ENCODE data around the gene SOBP. TPM values are rescaled to one million over a fixed set of nuclear protein-coding genes. Genes with fewer than 3 reads are reported as not detected.
A peak's percentile ranks its signal among the peaks of the same experiment; 100 is the strongest.

The SOBP gene
- total and polyA plus RNA-seq, 2 donors (not counting 1 experiment from before 2014, with no cell fraction given), result 2.7 to 6.3 TPM

DNA sequence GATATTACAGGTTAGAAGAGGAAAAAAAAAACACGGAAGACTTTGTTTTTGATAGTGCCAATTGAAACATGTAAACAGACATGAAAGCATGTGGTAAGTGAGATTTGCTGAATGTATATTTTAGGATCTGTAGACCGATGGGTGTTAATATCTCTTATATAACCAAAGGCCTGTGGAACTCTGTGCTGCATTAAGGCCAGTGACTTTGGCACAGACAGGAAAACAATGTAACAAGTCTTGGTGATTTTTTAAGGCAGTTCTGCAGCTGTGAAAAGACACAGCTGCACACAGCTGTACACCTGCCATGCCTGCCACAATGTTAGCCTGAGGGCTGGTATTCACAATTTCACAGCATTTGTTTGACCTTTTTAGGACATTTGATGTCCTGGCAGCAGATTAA is 6.1 kb downstream of the SOBP start:
- H4K20me1 ChIP-seq (ENCODE audit: control insufficient read depth, extremely low read depth, insufficient read depth, low read length), result no peaks in the 10 kb centered on the region
- H3K4me3 ChIP-seq (replicated peaks in 1 of 4; ENCODE audit: control extremely low read depth in 1 of 4, insufficient read depth in 1 of 4, low read depth in 3 of 4, low read length in 4 of 4), result peak overlapping the region in 1 of 4 experiments; percentile 42
- no peaks in the 10 kb centered on the region for H3K9me3 ChIP-seq (ENCODE audit: control insufficient read depth, insufficient read depth, low read depth, low read length)
- no peak overlapping the region for H2AFZ ChIP-seq (ENCODE audit: low read length)
- DNase-seq (ENCODE audit: low read depth in 2 of 2), result no peak
- peak overlapping the region; percentile 92 for H3K4me2 ChIP-seq (ENCODE audit: extremely low read depth, insufficient read depth, low read length)
- no peaks in the 10 kb centered on the region for H3K36me3 ChIP-seq (ENCODE audit: control insufficient read depth, insufficient read depth, low read length)
- H3K27me3 ChIP-seq (ENCODE audit: control insufficient read depth, insufficient read depth, low read length), result no peaks in the 10 kb centered on the region
- H3K79me2 ChIP-seq (ENCODE audit: control insufficient read depth, insufficient read depth, low read length), result peaks cover 61% of the 10 kb centered on the region
- no peak overlapping the region for H3K27ac ChIP-seq (ENCODE audit: insufficient read depth, low read length)
- TF ChIP-seq, protein P1, sequence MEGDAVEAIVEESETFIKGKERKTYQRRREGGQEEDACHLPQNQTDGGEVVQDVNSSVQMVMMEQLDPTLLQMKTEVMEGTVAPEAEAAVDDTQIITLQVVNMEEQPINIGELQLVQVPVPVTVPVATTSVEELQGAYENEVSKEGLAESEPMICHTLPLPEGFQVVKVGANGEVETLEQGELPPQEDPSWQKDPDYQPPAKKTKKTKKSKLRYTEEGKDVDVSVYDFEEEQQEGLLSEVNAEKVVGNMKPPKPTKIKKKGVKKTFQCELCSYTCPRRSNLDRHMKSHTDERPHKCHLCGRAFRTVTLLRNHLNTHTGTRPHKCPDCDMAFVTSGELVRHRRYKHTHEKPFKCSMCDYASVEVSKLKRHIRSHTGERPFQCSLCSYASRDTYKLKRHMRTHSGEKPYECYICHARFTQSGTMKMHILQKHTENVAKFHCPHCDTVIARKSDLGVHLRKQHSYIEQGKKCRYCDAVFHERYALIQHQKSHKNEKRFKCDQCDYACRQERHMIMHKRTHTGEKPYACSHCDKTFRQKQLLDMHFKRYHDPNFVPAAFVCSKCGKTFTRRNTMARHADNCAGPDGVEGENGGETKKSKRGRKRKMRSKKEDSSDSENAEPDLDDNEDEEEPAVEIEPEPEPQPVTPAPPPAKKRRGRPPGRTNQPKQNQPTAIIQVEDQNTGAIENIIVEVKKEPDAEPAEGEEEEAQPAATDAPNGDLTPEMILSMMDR (conservative IDR thresholded peaks at IDR 0.05 in 1 of 2, IDR thresholded peaks at IDR 0.05 in 1 of 2; ENCODE audit: low read depth in 1 of 2, low read length in 2 of 2), result no peak
- no peak for TF ChIP-seq EZH2 (IDR thresholded peaks at IDR 0.05; ENCODE audit: low read length, missing control alignments)
- no peak overlapping the region for H3K9ac ChIP-seq (ENCODE audit: insufficient read depth, low read length)
- peaks cover 19% of the 10 kb centered on the region for H3K4me1 ChIP-seq (ENCODE audit: control insufficient read depth, extremely low read depth, insufficient read depth, low read length)

DNA sequence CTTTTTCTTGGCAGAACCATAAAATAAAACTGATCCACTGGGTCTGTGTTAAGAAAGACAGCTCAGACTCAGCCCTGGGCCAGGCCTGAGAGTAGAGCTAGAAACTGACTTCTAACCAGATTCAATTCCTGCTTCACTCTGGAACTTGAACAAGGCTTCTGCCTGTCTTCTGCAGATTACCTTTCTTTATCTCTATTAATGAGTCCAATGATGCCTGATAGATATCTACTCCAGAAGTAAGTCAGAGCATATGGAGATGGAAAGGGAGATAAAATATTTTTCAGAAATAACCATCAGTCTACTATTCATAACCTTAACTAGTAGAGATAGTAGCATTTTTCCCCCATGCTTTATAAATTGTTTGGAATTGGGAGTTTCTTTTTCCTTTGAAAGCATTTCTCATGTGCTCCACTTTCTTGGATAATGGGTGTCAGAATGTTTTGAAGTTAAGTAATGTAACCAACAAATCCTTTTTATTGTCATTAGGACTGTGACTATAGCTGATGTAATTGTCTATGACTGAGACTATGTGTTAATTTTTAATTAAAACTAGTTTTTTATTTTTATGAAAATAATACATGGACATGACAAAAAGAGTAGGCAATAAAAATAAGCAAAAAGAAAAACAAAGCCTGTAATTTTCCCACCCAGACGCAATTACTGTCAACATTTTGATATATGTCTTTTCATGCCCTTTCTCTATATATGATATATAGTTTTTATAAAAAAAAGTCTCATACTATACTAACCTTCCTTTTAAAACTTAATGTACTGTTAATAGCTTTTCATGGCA is 7.2 kb downstream of the SOBP start:
- no peak overlapping the region for H3K4me2 ChIP-seq (ENCODE audit: extremely low read depth, insufficient read depth, low read length)
- DNase-seq (ENCODE audit: low read depth in 2 of 2), result no peak
- H3K4me1 ChIP-seq (ENCODE audit: control insufficient read depth, extremely low read depth, insufficient read depth, low read length), result peaks cover 19% of the 10 kb centered on the region
- H3K4me3 ChIP-seq (replicated peaks in 1 of 4; ENCODE audit: control extremely low read depth in 1 of 4, insufficient read depth in 1 of 4, low read depth in 3 of 4, low read length in 4 of 4), result no peak overlapping the region
- H3K9me3 ChIP-seq (ENCODE audit: control insufficient read depth, insufficient read depth, low read depth, low read length), result no peaks in the 10 kb centered on the region
- H2AFZ ChIP-seq (ENCODE audit: low read length), result no peak overlapping the region
- no peaks in the 10 kb centered on the region for H3K27me3 ChIP-seq (ENCODE audit: control insufficient read depth, insufficient read depth, low read length)
- no peak overlapping the region for H3K27ac ChIP-seq (ENCODE audit: insufficient read depth, low read length)
- no peaks in the 10 kb centered on the region for H3K36me3 ChIP-seq (ENCODE audit: control insufficient read depth, insufficient read depth, low read length)
- no peak overlapping the region for H3K9ac ChIP-seq (ENCODE audit: insufficient read depth, low read length)
- no peaks in the 10 kb centered on the region for H4K20me1 ChIP-seq (ENCODE audit: control insufficient read depth, extremely low read depth, insufficient read depth, low read length)
- peaks cover 54% of the 10 kb centered on the region for H3K79me2 ChIP-seq (ENCODE audit: control insufficient read depth, insufficient read depth, low read length)
- no peak for TF ChIP-seq EZH2 (IDR thresholded peaks at IDR 0.05; ENCODE audit: low read length, missing control alignments)
- TF ChIP-seq, protein P1 (conservative IDR thresholded peaks at IDR 0.05 in 1 of 2, IDR thresholded peaks at IDR 0.05 in 1 of 2; ENCODE audit: low read depth in 1 of 2, low read length in 2 of 2), result no peak

DNA sequence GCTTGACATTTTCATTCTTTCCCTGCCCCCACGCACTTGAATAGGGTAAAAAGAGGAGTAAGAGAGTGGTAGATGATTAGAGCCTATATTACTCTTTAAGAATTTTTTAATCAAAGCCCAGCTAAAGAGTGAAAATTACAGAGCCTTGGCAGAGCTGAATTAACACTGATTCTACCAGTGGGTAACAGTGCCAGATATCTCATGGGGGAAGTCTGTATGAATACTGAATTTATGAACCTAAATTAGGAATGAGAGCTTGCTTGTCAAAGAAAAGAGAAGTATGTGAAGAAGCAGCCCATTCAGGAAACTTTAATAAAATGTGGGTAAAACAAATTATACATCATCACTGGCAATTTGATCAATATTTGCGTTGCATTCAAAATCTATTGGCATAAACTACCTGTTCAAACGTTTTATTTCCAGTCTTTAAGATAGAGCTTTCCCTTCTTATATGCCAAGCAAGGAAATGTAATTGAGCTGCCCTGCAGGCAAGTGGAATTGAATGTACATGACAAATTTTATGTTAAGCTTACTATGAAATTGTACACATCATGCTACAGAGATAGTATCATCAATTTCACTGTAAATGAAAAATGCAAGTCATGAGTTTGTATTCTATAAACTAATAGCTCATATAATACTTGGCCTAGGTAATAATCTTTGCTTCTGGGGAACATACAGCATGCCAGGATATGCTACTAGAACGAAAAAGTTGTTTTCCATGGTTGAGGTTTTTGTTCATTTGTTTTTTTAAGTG is 14.5 kb downstream of the SOBP start:
- Histone ChIP-seq H2AFZ (ENCODE audit: low read length) (no peak overlapping the region), H4K20me1 (ENCODE audit: control insufficient read depth, extremely low read depth, insufficient read depth, low read length) (no peaks in the 10 kb centered on the region), H3K9me3 (ENCODE audit: control insufficient read depth, insufficient read depth, low read depth, low read length) (no peaks in the 10 kb centered on the region), H3K9ac (ENCODE audit: insufficient read depth, low read length) (no peak overlapping the region), H3K27me3 (ENCODE audit: control insufficient read depth, insufficient read depth, low read length) (no peaks in the 10 kb centered on the region), H3K4me1 (ENCODE audit: control insufficient read depth, extremely low read depth, insufficient read depth, low read length) (no peaks in the 10 kb centered on the region), H3K4me2 (ENCODE audit: extremely low read depth, insufficient read depth, low read length) (no peak overlapping the region), H3K4me3 (replicated peaks in 1 of 4; ENCODE audit: control extremely low read depth in 1 of 4, insufficient read depth in 1 of 4, low read depth in 3 of 4, low read length in 4 of 4) (no peak overlapping the region), H3K79me2 (ENCODE audit: control insufficient read depth, insufficient read depth, low read length) (peaks cover 7% of the 10 kb centered on the region), H3K36me3 (ENCODE audit: control insufficient read depth, insufficient read depth, low read length) (no peaks in the 10 kb centered on the region), H3K27ac (ENCODE audit: insufficient read depth, low read length) (no peak overlapping the region)
- no peak for TF ChIP-seq EZH2 (IDR thresholded peaks at IDR 0.05; ENCODE audit: low read length, missing control alignments)
- TF ChIP-seq, protein P1 (conservative IDR thresholded peaks at IDR 0.05 in 1 of 2, IDR thresholded peaks at IDR 0.05 in 1 of 2; ENCODE audit: low read depth in 1 of 2, low read length in 2 of 2), result no peak
- no peak for DNase-seq (ENCODE audit: low read depth in 2 of 2)
